Activated CD4-positive, alpha-beta T cell treated with anti-CD3 and anti-CD28 coated beads for 1 hour (primary cell): ENCODE data around the gene HAUS1.
A peak's percentile ranks its signal among the peaks of the same experiment; 100 is the strongest.
"Not testable (repeated sequence)": the region's sequence is repeated elsewhere in the genome, so short reads cannot be mapped to it uniquely, and the experiment has no call there.

Source experiments
- DNase-seq: peaks from one replicate; pipeline ENCODE4 v3.0.0-alpha.2; 2020

The HAUS1 gene, protein sequence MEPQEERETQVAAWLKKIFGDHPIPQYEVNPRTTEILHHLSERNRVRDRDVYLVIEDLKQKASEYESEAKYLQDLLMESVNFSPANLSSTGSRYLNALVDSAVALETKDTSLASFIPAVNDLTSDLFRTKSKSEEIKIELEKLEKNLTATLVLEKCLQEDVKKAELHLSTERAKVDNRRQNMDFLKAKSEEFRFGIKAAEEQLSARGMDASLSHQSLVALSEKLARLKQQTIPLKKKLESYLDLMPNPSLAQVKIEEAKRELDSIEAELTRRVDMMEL

DNA sequence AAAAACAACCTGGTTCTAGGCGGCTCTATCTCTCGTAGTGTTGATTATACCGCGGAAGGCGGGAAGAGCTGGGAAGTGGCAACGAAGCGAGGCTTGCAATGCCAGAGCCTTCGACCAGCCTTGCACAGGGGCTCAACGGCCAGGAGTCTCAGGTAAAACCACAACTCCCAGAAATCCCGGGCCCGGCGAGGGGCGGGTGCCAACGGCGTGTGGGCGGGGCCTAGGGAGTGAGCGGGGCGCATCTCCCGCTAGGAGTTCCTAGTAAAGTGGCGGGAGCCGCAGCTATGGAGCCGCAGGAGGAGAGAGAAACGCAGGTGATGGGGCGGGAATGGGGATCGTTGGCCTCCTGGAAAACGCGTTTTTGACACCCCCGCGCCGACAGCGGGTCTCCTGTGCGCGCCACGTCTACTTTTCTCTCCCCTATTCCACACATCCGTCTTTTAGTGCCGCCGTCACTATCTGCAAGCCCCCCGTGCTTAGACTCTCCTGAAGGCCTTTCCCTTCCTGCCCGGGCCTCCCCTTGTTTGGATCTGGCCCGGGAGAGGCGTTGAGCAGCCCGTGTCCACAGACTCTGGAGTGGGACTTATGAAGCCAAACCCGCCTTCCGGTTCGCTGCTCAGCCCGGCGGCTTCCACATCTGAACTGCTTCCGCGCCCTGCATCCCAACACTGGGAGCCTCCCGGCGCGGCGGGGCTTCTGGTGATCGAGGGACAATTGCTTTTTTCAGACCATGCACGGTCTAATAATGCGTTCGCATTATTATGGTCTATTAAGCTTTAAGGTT lies at the start of gene HAUS1:
Gene HAUS1 (plus strand): TSS at position 258 of the 784 bp plus-strand sequence. CDS start 27 bp downstream, at position 285.
- peak; percentile 65 for DNase-seq

DNA sequence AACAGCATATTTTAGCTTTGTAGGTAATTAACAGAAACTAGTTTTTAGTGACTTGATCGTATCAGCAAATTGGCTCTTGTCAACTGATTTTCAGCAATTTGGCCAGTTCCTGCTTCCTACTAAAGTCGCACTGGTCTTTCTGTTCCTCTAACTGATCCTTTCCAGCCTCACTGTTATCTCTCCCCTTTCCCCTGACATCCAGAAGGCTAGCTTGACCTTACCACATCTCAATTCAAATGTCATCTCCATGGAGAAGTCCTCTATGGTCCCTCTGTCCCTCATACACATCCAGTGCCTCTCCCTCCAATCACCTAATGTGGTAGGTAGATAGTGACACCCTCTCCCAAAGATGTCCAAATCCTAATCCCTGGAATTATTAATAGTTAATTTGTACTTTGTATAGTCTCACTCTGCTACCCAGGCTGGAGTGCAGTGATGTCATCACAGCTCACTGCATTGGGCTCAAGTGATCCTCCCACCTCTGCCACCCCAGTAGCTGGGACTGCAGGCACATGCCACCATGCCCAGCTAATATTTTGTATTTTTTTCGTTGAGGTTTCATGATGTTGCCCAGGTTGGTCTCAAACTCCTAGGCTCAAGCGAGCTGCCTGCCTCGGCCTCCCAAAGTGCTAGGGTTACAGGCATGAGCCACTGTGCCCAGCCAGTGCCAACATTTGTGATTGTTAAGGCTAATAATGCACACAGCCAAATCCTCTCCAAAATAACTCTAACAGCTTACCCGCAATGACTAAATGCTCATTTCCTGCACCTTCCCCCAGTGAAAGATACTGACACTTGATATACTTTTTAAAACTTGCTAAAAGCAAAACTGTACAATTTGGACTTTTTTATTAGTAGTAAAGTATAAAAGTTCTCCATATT lies 49.0 kb upstream of the HAUS1 start:
- DNase-seq, result no peak

DNA sequence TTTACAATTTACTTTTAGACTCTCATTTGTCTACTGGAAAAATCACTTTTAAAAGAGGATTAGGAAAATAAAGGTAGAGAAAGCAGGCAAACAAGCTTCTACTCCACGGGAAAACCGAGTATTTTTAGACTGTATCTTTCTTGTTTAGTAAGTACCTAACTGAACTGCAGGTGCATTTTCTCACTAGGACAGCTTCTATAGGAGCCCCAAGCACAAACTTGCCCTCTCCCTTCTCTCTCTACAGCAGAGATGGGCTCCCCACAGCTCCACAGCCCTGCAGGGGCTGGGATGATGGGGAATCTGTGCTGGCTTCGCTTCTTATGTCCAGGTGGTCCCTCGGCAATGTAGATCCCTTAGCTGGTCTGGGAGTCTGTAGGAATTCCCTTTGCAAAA lies 48.4 kb upstream of the HAUS1 start:
- no peak for DNase-seq

DNA sequence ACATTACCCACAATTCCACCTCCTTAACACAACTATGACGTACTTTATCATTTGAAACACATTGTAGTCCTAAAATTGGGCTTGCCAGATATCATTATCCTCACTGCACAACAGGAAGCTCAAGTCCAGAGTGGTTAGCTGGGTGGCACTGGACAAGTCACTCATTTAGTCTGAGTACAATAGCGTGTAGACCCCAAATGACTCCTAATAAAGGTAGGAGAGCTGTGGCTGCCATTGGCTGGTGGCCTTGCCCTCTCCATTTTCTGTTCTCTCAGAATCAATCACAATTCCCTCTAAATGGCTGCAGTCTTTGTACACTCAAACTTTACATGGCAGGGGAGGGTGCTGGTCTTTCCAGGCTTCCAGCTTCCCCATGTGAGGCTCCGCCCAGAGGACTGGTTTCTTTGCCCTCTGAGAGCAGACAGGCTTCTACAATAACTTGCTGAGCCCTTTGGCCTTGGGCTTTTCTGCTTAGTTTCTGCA lies 43.8 kb upstream of the HAUS1 start:
- DNase-seq, result no peak

DNA sequence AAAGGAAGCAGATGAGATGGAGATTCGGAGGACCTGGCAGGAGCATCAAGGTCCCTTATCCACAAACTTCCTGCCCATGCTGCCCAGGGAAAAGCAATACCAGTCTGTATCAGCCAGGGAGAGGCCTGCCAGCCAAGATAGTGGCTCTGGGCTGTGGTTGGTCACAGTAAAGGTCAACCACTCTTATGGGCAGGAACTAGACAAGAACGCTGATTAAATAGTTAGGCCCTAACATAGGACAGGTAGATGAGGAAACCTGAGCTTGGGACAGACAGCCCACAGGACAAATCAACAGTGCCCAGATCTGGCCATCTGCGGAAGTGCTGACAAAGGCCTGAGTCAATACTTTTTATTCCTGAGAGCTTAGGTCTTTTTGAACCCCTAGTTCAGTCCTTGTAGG lies 42.8 kb upstream of the HAUS1 start:
- no peak for DNase-seq

DNA sequence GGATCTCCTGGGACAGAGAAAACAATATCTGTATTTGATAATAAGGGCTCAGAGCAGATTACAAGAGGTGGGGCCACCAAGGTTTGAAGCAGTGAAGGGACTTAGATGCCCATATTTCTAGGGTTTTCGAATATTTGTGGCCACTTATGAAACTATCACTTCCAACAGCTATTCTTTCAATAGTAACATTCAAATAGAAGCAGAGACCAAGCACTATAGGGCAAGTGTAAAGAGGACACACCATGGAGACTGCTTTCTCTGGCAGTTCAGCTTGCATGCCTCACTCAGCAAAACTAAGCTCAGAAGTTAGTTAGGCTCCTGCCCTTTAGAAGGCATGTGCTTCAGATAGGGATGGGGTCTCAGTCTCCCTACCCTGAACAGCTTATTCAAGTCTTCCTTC lies 42.4 kb upstream of the HAUS1 start:
- DNase-seq, result no peak

DNA sequence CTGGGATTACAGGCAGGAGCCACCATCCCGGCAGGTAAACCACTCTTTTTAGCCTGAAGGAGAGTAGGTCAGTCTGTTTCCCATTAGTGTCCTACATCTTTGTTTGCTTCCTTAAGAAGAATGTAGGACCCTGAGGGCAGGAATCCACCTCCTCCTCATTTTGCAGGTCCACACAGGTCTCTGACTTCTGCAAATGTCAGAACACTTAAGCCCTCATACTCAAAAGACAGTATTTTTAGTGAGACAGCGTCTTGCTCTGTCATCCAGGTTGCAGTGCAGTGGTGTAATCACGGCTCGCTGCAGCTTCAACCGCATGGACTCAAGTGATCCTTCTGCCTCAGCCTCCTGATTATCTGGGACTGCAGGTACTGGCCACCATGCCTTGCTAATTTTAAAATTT lies 41.4 kb upstream of the HAUS1 start:
- no peak for DNase-seq

DNA sequence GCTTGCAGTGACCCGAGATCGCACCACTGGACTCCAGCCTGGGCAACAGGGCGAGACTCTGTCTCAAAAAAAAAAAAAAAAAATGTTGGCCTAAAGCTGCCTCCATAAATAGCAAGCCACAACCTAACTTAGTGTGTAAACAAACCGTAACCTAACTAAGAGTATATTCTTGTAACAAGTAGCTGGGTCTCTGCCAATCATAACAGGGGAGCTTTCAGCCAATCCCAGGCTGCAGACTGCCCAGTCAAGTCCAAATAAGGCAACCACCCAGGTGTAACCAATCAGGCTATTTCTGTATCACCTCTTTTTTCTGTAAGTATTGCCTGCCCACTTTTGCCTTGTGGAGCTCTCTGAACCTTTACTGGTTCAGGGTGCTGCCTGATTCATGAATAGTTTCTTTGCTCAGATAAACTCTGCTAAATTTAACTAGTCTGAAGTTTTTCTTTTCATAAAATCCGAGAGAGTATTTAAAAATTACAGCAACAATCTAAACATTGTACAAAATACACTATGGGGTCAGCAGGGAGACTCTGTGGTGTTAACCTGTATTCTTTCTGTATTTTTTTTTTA lies 36.7 kb upstream of the HAUS1 start:
- no peak for DNase-seq

DNA sequence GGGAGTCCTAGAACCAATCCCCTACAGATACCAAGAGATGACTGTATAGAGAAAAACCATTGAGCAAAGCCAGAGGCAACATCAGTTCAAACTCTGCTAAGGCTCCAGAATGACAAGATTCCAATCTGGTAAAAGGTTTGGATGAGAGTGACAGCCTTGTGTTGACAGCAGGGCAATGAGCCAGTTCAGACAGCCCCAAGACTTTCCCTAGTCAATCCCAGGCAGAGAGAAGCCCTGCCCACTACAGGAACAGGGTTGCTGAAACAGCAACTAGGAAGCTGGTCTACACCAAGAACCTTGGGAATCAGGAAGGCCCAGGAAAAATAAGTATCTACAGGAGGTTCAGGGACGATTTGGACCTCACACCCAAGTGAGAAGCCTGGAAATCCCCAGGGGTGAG lies 35.4 kb upstream of the HAUS1 start:
- no peak for DNase-seq

DNA sequence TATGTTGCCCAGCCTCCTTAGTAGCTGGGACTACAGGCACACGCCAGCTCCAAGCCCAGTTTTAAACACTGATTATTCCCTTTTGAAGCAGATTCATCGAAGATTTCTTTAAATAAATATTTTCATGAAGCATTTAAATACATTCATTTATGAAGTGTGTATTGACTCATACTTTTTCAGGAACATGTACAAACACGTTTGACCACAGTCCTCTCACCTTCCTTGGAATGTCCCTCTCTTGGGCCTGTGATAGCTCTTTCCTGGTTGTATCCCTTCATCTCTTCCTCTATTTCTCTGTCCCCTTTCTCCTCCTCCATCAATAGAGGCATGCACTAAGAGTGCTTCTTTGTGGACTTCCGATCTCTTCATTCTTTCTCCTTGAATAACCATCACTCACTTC lies 34.7 kb upstream of the HAUS1 start:
- DNase-seq, result no peak

DNA sequence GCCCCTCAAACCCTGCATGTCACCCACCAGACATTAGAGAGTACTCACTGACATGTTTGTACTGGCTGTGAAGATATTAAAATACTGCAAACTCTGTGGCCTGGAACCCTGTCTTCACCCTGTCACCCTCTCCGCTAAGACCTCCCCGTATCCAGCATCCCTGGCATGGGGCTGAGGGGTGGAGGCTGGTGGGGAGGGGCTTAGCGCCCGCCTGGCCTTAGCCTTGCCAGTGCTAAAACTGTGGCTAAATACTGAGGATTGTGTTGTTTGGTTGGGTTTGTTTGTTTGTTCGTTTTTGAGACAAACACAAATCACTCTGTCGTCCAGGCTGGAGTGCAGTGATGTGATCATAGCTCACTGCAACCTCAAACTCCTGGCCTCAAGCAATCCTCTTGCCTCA lies 34.0 kb upstream of the HAUS1 start:
- no peak for DNase-seq

DNA sequence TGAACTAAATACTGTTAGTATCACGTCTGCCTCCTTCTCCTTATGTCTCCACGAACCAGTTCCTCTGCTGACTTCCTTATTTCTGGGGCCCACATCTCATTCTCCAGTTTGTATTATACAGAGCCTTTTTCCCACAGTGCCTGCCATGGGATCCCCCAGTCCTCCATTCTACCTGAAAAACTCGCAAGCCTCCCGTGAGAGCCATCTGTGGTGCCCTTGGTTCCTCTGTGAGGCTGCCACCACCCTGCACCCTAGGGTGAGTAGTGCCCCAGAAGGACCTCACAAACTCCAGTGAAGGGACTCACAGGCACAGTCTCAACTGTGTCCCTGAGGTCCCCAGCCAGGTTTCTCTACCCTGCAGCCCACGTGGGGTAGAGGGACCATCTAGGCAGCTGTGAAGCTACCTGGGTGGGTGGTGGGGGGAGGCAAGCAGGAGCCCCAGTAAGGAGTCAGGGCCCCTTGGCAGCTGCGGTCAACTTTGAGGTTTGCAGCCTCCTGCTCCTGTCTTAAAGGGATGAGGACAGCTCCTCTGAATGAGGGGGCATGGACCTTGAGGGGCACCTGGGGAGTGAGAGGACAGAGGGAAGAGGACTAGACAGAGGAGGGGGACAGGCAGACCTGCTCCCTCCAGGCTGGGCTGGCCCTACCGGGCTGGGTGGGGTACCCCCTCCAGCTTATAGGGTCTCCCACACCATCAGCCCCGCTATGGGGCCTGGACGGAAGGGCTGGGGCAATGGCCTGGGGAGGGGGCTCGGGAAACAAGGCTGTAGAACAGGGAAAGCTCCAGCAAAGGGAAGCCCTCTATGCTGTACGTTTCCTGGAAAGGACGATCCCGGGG lies 33.2 kb upstream of the HAUS1 start:
- DNase-seq, result no peak

DNA sequence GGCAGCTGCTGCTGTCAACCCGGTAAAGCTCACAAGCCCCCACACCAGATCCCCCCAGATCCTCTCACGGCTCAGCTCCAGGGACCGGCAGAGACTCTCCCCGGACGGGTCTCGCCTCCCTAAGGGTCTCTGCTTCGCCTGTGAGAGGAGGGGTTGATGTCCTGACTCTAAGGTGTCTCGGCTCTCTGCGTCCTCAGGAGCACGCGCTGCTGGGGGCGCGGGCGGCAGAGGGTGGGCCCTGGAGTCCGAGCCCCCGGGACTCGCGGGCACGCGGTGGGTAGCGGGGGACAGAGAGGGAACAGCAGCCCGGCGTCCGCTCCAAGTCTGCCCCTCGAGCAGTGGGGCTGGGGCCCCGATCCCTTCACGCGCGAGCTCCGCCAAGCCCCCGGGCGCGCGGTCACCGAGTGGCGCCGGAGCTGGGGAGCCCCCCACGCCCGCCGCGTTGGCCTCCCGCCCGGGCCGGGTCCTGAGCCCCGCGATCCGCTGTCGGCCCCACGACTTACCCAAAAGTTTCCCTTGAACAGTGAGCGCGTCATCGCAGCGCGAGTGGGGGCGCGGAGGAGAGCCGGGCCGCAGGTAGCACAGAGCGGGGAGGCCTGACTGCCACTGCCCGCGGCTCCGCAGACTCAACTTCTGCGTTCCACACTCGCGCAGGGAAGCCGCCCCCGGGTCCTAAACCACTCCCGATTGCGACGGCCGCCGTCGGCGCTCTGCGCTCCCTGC lies 32.4 kb upstream of the HAUS1 start, which contains the start of gene PSTPIP2:
Gene PSTPIP2 (minus strand): TSS at position 608 of the 723 bp plus-strand sequence. CDS start 72 bp downstream, at position 536.
- DNase-seq, result peak; percentile 56

DNA sequence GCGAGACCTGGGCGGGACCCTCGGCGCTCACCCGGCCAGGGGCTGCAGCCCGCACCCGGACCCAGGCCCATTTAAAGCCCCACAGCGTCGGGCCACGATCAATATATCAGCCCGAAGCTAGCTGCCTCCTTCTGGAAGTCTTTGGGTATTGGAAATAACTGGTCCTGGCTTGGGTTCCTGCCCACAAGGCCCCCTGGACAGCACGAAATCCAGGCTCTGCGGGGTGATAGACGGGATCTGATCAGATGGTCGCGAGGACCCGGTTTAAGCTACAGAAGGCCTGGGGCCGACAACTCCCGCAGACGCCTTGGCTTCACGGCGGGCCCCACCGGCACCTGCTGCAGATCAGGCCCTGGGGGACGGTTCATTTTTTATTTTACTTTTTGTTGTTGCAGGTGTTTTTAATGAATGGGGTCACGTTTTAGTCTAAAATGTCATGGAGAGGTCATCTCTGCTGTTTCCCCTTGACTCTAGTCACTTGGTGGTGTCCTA lies 31.8 kb upstream of the HAUS1 start:
- DNase-seq, result no peak

DNA sequence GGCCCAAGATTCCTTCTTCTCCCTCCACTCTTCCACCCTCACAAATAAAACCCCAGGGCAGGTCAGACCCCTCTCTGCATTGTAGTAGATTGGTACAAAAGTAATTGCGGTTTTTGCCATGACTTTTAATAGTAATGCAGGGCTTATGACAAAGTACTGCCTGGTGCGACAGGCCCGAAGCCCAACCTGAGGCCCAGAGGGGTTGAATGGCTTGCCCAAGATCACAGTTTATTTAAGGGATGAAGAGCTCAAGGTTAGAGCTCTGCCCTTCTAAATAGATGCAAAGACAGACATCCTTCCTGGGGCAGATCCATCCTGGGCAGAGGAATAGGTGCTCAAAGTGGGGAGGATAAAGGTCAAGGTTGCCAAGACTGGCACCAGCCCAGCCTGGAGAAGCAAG lies 31.2 kb upstream of the HAUS1 start:
- DNase-seq, result no peak

DNA sequence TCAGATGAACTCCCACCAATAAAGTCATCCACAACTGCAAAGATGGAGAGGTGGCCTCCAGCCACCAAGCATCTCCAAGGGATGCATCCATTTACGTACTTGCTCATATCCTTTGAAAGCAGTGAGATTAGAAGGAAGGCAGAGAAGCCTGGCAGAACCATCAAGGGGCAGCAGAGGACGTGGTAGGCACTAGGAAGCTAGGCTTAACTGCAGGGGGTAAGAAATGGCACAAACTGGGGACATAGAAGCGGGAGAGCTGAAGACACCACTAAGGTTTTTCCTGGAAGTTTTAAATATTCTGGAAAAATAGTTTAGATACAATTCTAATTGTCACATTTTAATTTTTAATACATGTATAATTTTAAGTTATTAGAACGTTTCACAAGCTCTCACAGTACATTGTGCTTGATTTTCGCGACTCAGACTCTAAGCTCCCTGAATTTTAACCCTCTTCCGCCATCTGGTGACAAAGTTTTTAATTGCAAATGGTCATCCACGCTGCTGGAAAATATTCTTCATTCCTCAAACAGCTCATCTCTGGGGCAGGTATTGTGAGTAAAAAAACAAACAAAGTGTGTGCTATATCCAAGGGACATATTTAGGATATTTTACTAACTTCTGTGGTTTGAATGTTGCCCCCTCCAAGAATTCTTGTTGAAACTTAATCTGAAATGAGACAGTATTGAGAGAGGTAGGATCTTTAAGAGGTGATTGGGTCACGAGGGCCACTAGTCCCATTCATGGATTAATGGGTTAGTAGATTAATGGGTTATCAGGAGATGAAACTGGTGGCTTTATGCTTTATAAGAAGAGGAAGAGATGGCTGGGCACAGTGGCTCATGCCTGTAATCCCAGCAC lies 30.5 kb upstream of the HAUS1 start:
- no peak for DNase-seq

DNA sequence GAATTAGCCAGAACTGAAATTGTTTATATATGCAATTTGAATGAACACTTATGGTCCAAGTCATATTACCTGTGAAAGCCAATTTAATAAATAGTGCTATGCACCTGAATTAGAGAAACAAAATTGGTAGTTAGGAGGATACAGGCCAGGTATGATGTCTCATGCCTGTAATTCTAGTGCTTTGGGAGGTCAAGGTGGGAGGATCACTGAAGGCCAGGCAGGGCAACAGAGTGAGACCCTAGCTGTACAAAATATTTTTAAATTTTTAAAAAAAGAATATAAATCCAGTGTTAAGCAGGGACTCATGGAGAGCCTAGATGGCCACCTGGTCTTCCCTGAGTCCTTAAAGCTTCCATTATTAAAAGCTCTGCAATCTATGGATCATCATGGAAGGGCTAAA lies 24.8 kb upstream of the HAUS1 start:
- no peak for DNase-seq

DNA sequence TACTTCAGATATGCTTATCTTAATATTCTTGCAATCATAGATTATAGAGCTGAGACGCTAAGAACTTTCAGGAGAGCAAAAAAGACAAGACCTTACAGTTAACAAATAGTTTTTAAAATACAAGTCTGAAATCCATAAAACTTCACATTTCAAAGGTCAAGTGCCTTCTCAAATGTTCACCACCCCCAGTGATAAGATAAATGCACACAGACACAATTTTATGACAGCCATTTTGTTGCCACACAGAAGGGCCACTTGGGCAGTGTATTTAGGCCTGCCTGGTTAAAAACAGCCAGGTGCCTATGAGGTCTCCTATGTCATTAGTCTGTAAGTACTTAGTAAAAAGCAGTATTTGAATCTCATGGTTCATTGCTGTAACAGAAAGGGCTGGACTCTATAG lies 24.0 kb upstream of the HAUS1 start:
- no peak for DNase-seq

DNA sequence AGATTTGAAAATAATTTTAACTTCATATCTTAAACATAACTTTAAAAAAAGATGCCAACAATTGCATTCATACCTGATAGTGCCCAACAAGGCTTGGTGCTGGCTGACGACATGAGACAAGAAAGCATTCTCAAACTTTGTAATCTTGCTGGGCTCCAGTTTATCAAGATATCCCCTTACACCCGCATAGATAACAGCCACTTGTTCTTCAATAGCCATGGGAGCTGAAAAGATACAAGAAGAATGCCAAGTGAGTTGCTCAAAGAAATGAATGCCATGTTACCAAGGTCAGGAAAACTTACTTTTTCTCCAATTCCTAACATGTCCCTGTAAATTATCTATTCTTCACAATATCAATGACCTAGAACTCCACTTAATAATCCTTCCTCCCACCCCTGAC lies 19.8 kb upstream of the HAUS1 start:
- DNase-seq, result no peak

DNA sequence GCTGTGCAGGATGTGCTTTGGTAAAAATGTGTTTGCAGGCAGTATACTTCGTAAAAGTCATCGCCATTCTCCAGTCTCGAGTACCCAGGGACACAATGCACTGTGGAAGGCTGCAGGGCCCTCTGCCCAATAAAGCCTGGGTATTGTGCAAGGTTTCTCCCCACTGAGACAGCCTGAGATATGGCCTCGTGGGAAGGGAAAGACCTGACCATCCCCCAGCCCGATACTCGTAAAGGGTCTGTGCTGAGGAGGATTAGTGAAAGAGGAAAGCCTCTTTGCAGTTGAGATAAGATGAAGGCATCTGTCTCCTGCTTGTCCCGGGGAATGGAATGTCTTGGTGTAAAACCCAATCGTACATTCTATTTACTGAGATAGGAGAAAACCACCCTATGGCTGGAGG lies 15.7 kb upstream of the HAUS1 start:
- not testable (repeated sequence) for DNase-seq
